Measurements from ENCODE around the gene ISLR.

The ISLR gene

DNA sequence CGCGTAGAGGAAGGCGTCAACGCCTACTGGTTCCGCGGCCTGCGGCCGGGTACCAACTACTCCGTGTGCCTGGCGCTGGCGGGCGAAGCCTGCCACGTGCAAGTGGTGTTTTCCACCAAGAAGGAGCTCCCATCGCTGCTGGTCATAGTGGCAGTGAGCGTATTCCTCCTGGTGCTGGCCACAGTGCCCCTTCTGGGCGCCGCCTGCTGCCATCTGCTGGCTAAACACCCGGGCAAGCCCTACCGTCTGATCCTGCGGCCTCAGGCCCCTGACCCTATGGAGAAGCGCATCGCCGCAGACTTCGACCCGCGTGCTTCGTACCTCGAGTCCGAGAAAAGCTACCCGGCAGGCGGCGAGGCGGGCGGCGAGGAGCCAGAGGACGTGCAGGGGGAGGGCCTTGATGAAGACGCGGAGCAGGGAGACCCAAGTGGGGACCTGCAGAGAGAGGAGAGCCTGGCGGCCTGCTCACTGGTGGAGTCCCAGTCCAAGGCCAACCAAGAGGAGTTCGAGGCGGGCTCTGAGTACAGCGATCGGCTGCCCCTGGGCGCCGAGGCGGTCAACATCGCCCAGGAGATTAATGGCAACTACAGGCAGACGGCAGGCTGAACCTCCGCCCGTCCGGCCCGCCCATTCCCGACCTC lies 39.0 kb upstream of the ISLR start:
- Histone ChIP-seq H2AFZ (ENCODE audit: low read depth, low read length) (no peak overlapping the region), H3K27me3 (ENCODE audit: insufficient read depth, low read length, poor library complexity) (no peaks in the 10 kb centered on the region), H3K36me3 (ENCODE audit: insufficient read depth, low read length) (no peaks in the 10 kb centered on the region), H3K4me3 (ENCODE audit: low read depth in 1 of 2, low read length in 2 of 2) (no peak overlapping the region), H4K20me1 (ENCODE audit: insufficient read depth, low read length) (no peaks in the 10 kb centered on the region), H3K9me3 (ENCODE audit: insufficient read depth, low read length, severe bottlenecking) (no peaks in the 10 kb centered on the region), H3K4me1 (ENCODE audit: insufficient read depth, low read length) (no peaks in the 10 kb centered on the region), H3K79me2 (ENCODE audit: insufficient read depth, low read length) (no peaks in the 10 kb centered on the region), H3K9ac (ENCODE audit: low read depth, low read length) (no peak overlapping the region), H3K27ac (ENCODE audit: low read length) (no peak overlapping the region), H3K4me2 (ENCODE audit: insufficient read depth, low read length) (no peak overlapping the region)
- no peak for DNase-seq
- TF ChIP-seq, protein P1, sequence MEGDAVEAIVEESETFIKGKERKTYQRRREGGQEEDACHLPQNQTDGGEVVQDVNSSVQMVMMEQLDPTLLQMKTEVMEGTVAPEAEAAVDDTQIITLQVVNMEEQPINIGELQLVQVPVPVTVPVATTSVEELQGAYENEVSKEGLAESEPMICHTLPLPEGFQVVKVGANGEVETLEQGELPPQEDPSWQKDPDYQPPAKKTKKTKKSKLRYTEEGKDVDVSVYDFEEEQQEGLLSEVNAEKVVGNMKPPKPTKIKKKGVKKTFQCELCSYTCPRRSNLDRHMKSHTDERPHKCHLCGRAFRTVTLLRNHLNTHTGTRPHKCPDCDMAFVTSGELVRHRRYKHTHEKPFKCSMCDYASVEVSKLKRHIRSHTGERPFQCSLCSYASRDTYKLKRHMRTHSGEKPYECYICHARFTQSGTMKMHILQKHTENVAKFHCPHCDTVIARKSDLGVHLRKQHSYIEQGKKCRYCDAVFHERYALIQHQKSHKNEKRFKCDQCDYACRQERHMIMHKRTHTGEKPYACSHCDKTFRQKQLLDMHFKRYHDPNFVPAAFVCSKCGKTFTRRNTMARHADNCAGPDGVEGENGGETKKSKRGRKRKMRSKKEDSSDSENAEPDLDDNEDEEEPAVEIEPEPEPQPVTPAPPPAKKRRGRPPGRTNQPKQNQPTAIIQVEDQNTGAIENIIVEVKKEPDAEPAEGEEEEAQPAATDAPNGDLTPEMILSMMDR (IDR thresholded peaks at IDR 0.05; ENCODE audit: borderline replicate concordance, extremely low read depth, low read length, poor library complexity, severe bottlenecking), result peak; percentile 4
- TF ChIP-seq EZH2 (IDR thresholded peaks at IDR 0.05; ENCODE audit: borderline replicate concordance, low read depth, low read length, severe bottlenecking), result no peak
- ATAC-seq (ENCODE audit: insufficient read depth, low read depth), result no peak

- Histone ChIP-seq H3K9ac (ENCODE audit: low read depth, low read length) (no peak overlapping the region), H3K36me3 (ENCODE audit: insufficient read depth, low read length) (no peaks in the 10 kb centered on the region), H3K79me2 (ENCODE audit: insufficient read depth, low read length) (no peaks in the 10 kb centered on the region), H3K27me3 (ENCODE audit: insufficient read depth, low read length, poor library complexity) (peaks cover 1% of the 10 kb centered on the region), H3K9me3 (ENCODE audit: insufficient read depth, low read length, severe bottlenecking) (no peaks in the 10 kb centered on the region), H3K27ac (ENCODE audit: low read length) (no peak overlapping the region), H3K4me1 (ENCODE audit: insufficient read depth, low read length) (no peaks in the 10 kb centered on the region), H3K4me3 (ENCODE audit: low read depth in 1 of 2, low read length in 2 of 2) (no peak overlapping the region), H4K20me1 (ENCODE audit: insufficient read depth, low read length) (no peaks in the 10 kb centered on the region), H2AFZ (ENCODE audit: low read depth, low read length) (no peak overlapping the region), H3K4me2 (ENCODE audit: insufficient read depth, low read length) (no peak overlapping the region)
- DNase-seq, result no peak
- no peak for TF ChIP-seq EZH2 (IDR thresholded peaks at IDR 0.05; ENCODE audit: borderline replicate concordance, low read depth, low read length, severe bottlenecking)
- TF ChIP-seq, protein P1 (IDR thresholded peaks at IDR 0.05; ENCODE audit: borderline replicate concordance, extremely low read depth, low read length, poor library complexity, severe bottlenecking), result no peak
- ATAC-seq (ENCODE audit: insufficient read depth, low read depth), result no peak
Measured at GRCh38 chr15:74135041-74135565, 38.4 kb upstream of the ISLR start.

DNA sequence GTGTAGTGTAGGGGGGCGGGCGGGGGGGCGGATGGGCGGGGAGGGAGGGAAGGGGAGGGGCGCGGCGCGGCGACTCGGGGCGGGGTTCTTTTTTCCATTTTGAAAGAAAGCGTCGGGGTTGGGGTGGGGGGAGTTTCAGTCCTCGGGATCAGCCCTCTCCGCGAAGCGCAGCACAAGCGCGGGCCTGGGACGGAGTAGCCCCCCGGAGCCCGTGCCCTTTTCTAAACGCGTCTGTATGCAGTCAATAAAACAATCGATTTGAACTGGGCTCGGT lies 37.0 kb upstream of the ISLR start:
- Histone ChIP-seq H3K4me3 (ENCODE audit: low read depth in 1 of 2, low read length in 2 of 2) (no peak overlapping the region), H2AFZ (ENCODE audit: low read depth, low read length) (no peak overlapping the region), H4K20me1 (ENCODE audit: insufficient read depth, low read length) (no peaks in the 10 kb centered on the region), H3K4me1 (ENCODE audit: insufficient read depth, low read length) (no peaks in the 10 kb centered on the region), H3K36me3 (ENCODE audit: insufficient read depth, low read length) (no peaks in the 10 kb centered on the region), H3K9ac (ENCODE audit: low read depth, low read length) (no peak overlapping the region), H3K27me3 (ENCODE audit: insufficient read depth, low read length, poor library complexity) (peaks cover 4% of the 10 kb centered on the region), H3K79me2 (ENCODE audit: insufficient read depth, low read length) (no peaks in the 10 kb centered on the region), H3K4me2 (ENCODE audit: insufficient read depth, low read length) (no peak overlapping the region), H3K9me3 (ENCODE audit: insufficient read depth, low read length, severe bottlenecking) (no peaks in the 10 kb centered on the region), H3K27ac (ENCODE audit: low read length) (no peak overlapping the region)
- DNase-seq, result no peak
- ATAC-seq (ENCODE audit: insufficient read depth, low read depth), result no peak
- TF ChIP-seq, protein P1 (IDR thresholded peaks at IDR 0.05; ENCODE audit: borderline replicate concordance, extremely low read depth, low read length, poor library complexity, severe bottlenecking), result no peak
- no peak for TF ChIP-seq EZH2 (IDR thresholded peaks at IDR 0.05; ENCODE audit: borderline replicate concordance, low read depth, low read length, severe bottlenecking)
